ENCODE data around the gene LDB2.

- TF ChIP-seq EZH2 (IDR thresholded peaks at IDR 0.05; ENCODE audit: low read depth, unreplicated experiment): no peak
- TF ChIP-seq, protein P1, sequence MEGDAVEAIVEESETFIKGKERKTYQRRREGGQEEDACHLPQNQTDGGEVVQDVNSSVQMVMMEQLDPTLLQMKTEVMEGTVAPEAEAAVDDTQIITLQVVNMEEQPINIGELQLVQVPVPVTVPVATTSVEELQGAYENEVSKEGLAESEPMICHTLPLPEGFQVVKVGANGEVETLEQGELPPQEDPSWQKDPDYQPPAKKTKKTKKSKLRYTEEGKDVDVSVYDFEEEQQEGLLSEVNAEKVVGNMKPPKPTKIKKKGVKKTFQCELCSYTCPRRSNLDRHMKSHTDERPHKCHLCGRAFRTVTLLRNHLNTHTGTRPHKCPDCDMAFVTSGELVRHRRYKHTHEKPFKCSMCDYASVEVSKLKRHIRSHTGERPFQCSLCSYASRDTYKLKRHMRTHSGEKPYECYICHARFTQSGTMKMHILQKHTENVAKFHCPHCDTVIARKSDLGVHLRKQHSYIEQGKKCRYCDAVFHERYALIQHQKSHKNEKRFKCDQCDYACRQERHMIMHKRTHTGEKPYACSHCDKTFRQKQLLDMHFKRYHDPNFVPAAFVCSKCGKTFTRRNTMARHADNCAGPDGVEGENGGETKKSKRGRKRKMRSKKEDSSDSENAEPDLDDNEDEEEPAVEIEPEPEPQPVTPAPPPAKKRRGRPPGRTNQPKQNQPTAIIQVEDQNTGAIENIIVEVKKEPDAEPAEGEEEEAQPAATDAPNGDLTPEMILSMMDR (conservative IDR thresholded peaks at IDR 0.05; ENCODE audit: low read depth in 2 of 2): no peak
- TF ChIP-seq POLR2AphosphoS5 (IDR thresholded peaks at IDR 0.05; ENCODE audit: low read depth): no peak
- TF ChIP-seq, protein P2, sequence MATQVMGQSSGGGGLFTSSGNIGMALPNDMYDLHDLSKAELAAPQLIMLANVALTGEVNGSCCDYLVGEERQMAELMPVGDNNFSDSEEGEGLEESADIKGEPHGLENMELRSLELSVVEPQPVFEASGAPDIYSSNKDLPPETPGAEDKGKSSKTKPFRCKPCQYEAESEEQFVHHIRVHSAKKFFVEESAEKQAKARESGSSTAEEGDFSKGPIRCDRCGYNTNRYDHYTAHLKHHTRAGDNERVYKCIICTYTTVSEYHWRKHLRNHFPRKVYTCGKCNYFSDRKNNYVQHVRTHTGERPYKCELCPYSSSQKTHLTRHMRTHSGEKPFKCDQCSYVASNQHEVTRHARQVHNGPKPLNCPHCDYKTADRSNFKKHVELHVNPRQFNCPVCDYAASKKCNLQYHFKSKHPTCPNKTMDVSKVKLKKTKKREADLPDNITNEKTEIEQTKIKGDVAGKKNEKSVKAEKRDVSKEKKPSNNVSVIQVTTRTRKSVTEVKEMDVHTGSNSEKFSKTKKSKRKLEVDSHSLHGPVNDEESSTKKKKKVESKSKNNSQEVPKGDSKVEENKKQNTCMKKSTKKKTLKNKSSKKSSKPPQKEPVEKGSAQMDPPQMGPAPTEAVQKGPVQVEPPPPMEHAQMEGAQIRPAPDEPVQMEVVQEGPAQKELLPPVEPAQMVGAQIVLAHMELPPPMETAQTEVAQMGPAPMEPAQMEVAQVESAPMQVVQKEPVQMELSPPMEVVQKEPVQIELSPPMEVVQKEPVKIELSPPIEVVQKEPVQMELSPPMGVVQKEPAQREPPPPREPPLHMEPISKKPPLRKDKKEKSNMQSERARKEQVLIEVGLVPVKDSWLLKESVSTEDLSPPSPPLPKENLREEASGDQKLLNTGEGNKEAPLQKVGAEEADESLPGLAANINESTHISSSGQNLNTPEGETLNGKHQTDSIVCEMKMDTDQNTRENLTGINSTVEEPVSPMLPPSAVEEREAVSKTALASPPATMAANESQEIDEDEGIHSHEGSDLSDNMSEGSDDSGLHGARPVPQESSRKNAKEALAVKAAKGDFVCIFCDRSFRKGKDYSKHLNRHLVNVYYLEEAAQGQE (IDR thresholded peaks at IDR 0.05; ENCODE audit: unreplicated experiment): no peak
Observed at GRCh38 chr4:16912896-16913295, 14.5 kb upstream of the LDB2 start.
